Right lobe of liver (tissue), 6 donors: Measurements from ENCODE around the gene LAG3. TPM values are rescaled to one million over a fixed set of nuclear protein-coding genes. Genes with fewer than 3 reads are reported as not detected.

Experiments used
- ATAC-seq, 4 donors: fragments of 200-7000 bp; cut with Tn5 transposase; one replicate each; pipeline ENCODE4 v1.9.1; 2020; ENCODE audit warnings: mild to moderate bottlenecking in 4 of 4, moderate library complexity in 4 of 4
- DNase-seq, 3 donors: peaks; one replicate each; pipeline ENCODE4 v3.0.0-alpha.2; 2020
- H3K27ac ChIP-seq, 3 donors: fragments of 200-600 bp; one replicate each; pipeline ENCODE4 v1.8.0; 2022
- H3K27me3 ChIP-seq, 2 donors: fragments of 200-600 bp; one replicate each; pipeline ENCODE4 v1.8.0; 2022
- H3K36me3 ChIP-seq, 4 donors: fragments of 200-600 bp; sonication (generic) in 1 of 4; one replicate each; pipeline versions ENCODE4 v1.5.1 to v1.8.0; 2017 to 2022; ENCODE audit warnings: control low read depth in 1 of 4
- H3K4me1 ChIP-seq, 4 donors: fragments of 200-600 bp; sonication (generic) in 1 of 4; one replicate each; pipeline versions ENCODE4 v1.5.1 to v1.8.0; 2017 to 2022; ENCODE audit warnings: control low read depth in 1 of 4
- H3K4me3 ChIP-seq, 3 donors: fragments of 200-600 bp; one replicate each; pipeline ENCODE4 v1.8.0; 2022
- H3K9me3 ChIP-seq, 4 donors: fragments of 200-600 bp; sonication (generic) in 1 of 4; one replicate each; pipeline versions ENCODE4 v1.5.1 to v1.8.0; 2017 to 2022; ENCODE audit warnings: control low read depth in 1 of 4
- CTCF ChIP-seq, 4 donors: fragments of 200-600 bp in 3 of 4; fragments of 450-650 bp in 1 of 4; IDR thresholded peaks; one replicate each; pipeline versions ENCODE4 v1.5.1 to v1.8.0; 2016 to 2022; ENCODE audit warnings: antibody characterized with exemption in 4 of 4, mild to moderate bottlenecking in 2 of 4
- POLR2A ChIP-seq: fragments of 450-650 bp; IDR thresholded peaks from one replicate; pipeline ENCODE4 v1.6.1; 2017; ENCODE audit warnings: antibody characterized with exemption, mild to moderate bottlenecking
- WGBS: methylation state at CpG from one replicate; pipeline ENCODE4 v1.1.6; 2018; ENCODE audit warnings: low coverage, low lambda C conversion rate; ENCODE audit not compliant: insufficient coverage; ENCODE audit errors: missing lambda C conversion rate; 5-methylcytosine and 5-hydroxymethylcytosine counted together
- intact Hi-C, 2 donors: fragments of 100-400 bp; cut with DNase I; formaldehyde crosslinking; loops; one replicate each; pipeline versions ENCODE4 v1.11.2 to v1.14.1; 2022
- total RNA-seq, 6 experiments: library from RNA; depleted of rRNA in 2 of 6; stranded (reverse); fragments of >200 nt in 2 of 6; fragmentation: NEBNext Ultra II Directional in 3 of 6; extraction: Animal tissue kit (Norgen Biotek cat#: 25700) in 3 of 6; gene quantifications; one replicate each; pipeline versions ENCODE4 v1.1.0 to v1.2.4, GENCODE V29; 2016 to 2023
- donor health status: DM: no; HTN: yes; CAD: no.
- donor health status: DM: no; HTN: no; CAD: no.
- donor health status: DM: no; HTN: no; CAD: no.
- donor health status: DM: no; HTN: yes; CAD: no.
- donor health status: DM: no; HTN: yes; CAD: no.

Gene LAG3
- total RNA-seq, 6 experiments from 2014 or later = 0.18 to 2.3 (median 1.4) TPM

GRCh38 chr12:6823182-6824084 is 51.1 kb downstream of the LAG3 start:
- Histone ChIP-seq H3K27ac (no peak overlapping the region), H3K27me3 (no peaks in the 10 kb centered on the region), H3K4me3 (no peak overlapping the region), H3K36me3 (no peaks in the 10 kb centered on the region), H3K4me1 (peaks cover 0 to 5% (median 0%) of the 10 kb centered on the region in 4 donors), H3K9me3 (no peaks in the 10 kb centered on the region)
- 64% methylated on average over 4 of the region's 12 CpGs for WGBS
- no peak for DNase-seq
- ATAC-seq = no peak
- intact Hi-C loops = no loop called here
- TF ChIP-seq CTCF (IDR thresholded peaks at IDR 0.05) (no peak), POLR2A (no peak)

GRCh38 chr12:6824085-6824775 is 51.9 kb downstream of the LAG3 start:
- TF ChIP-seq POLR2A (no peak), CTCF (IDR thresholded peaks at IDR 0.05) (no peak)
- H3K4me3 ChIP-seq = no peak overlapping the region
- WGBS = no CpG with 5 or more reads among the region's 37 CpGs
- H3K27me3 ChIP-seq = no peaks in the 10 kb centered on the region
- ATAC-seq = no peak
- no peaks in the 10 kb centered on the region for H3K36me3 ChIP-seq
- no peaks in the 10 kb centered on the region for H3K9me3 ChIP-seq
- no peak overlapping the region for H3K27ac ChIP-seq
- intact Hi-C loops = no loop called here
- peaks cover 0 to 10% (median 0%) of the 10 kb centered on the region in 4 donors for H3K4me1 ChIP-seq
- DNase-seq = no peak

- Histone ChIP-seq H3K36me3 (no peaks in the 10 kb centered on the region), H3K4me3 (no peak overlapping the region)
- DNase-seq = no peak
Observed at GRCh38 chr12:6824901-6825381, 52.6 kb downstream of the LAG3 start.

More at GRCh38 chr12:6824901-6825381, 52.6 kb downstream of the LAG3 start:
- Histone ChIP-seq H3K9me3 (no peaks in the 10 kb centered on the region), H3K4me1 (peaks cover 0 to 10% (median 0%) of the 10 kb centered on the region in 4 donors), H3K27ac (no peak overlapping the region), H3K27me3 (no peaks in the 10 kb centered on the region)
- no peak for TF ChIP-seq CTCF (IDR thresholded peaks at IDR 0.05)
- TF ChIP-seq POLR2A = no peak
- no peak for ATAC-seq
- WGBS = 51% methylated on average over 12 of the region's 12 CpGs
- intact Hi-C loops = loop anchor here in 1 of 2 donors (5.0 kb wide), 1 partner anchor 93 kb away; no protein-coding TSS in a partner anchor
